H1 (cell line): Measurements from ENCODE around the gene PDE4B. TPM values are rescaled to one million over a fixed set of nuclear protein-coding genes. Genes with fewer than 3 reads are reported as not detected.

Experiments
- CTCF ChIA-PET: fragments of 300-600 bp; sonication (Branson Sonifier 250); formaldehyde crosslinking; loops from one replicate; lab custom pipeline; 2021; ENCODE audit not compliant: partially characterized antibody; lab: Charles Lee
- POLR2A ChIA-PET: fragments of 300-600 bp; sonication (Branson Sonifier 250); formaldehyde crosslinking; loops from one replicate; lab custom pipeline; 2021; ENCODE audit warnings: inconsistent platforms; ENCODE audit not compliant: partially characterized antibody; lab: Charles Lee
- DNase-seq, 2 experiments: peaks; one replicate each; pipeline versions ENCODE4 v3.0.0 to v3.0.0-alpha.2; 2010 to 2022; ENCODE audit warnings: low spot score in 2 of 2, low read depth in 1 of 2, mixed read lengths in 1 of 2
- FAIRE-seq: peaks from 2 replicates; lab custom pipeline; 2011; peaks lifted over from hg19 to GRCh38; lab: Jason Lieb, UNC
- H2AFZ ChIP-seq: 2 replicates; pipeline ENCODE4 v1.8.1; 2012; ENCODE audit warnings: low read length, inconsistent platforms
- H2AK5ac ChIP-seq: 2 replicates; pipeline ENCODE4 v1.6.1; 2013; ENCODE audit warnings: low read depth, low read length
- H2BK120ac ChIP-seq: replicated peaks from 2 replicates; pipeline ENCODE3; 2013; ENCODE audit warnings: low read depth, low read length, inconsistent platforms
- H2BK12ac ChIP-seq: 2 replicates; pipeline ENCODE4 v1.6.1; 2013; ENCODE audit warnings: low read depth, low read length
- H2BK15ac ChIP-seq: 2 replicates; pipeline ENCODE4 v1.6.1; 2013; ENCODE audit warnings: low read length
- H2BK20ac ChIP-seq: 2 replicates; pipeline ENCODE4 v1.6.1; 2013; ENCODE audit warnings: low read length
- H2BK5ac ChIP-seq: 2 replicates; pipeline ENCODE4 v1.6.1; 2013; ENCODE audit warnings: low read depth, low read length
- H3K14ac ChIP-seq: 2 replicates; pipeline ENCODE4 v1.6.1; 2013; ENCODE audit warnings: inconsistent platforms; ENCODE audit not compliant: insufficient read length
- H3K18ac ChIP-seq: 2 replicates; pipeline ENCODE4 v1.6.1; 2013; ENCODE audit warnings: low read length; ENCODE audit errors: extremely low read depth
- H3K23ac ChIP-seq: 2 replicates; pipeline ENCODE4 v1.6.1; 2013; ENCODE audit warnings: inconsistent platforms; ENCODE audit not compliant: insufficient read length
- H3K23me2 ChIP-seq: 2 replicates; pipeline ENCODE4 v1.6.1; 2013; ENCODE audit warnings: low read depth, low read length
- H3K27ac ChIP-seq: 2 replicates; pipeline ENCODE4 v1.6.1; 2011; ENCODE audit warnings: low read depth, low read length, inconsistent platforms
- H3K27me3 ChIP-seq, 4 experiments: replicated peaks in 1 of 4; 1 replicate in 1 of 4; 2 replicates in 3 of 4; pipeline versions ENCODE4 v1.6.1 to v1.8.1; 2011 to 2013; ENCODE audit warnings: low read length in 3 of 4, mild to moderate bottlenecking in 3 of 4, inconsistent platforms in 2 of 4, mixed read lengths in 2 of 4, moderate library complexity in 1 of 4; ENCODE audit not compliant: control insufficient read depth in 3 of 4, insufficient read depth in 3 of 4; ENCODE audit errors: extremely low read depth in 1 of 4
- H3K36me3 ChIP-seq, 4 experiments: 2 replicates each; pipeline versions ENCODE4 v1.6.1 to v1.8.1; 2011 to 2013; ENCODE audit warnings: mild to moderate bottlenecking in 4 of 4, low read length in 3 of 4, moderate library complexity in 2 of 4, control low read depth in 1 of 4, inconsistent platforms in 1 of 4; ENCODE audit not compliant: insufficient read depth in 4 of 4, control insufficient read depth in 2 of 4
- H3K4ac ChIP-seq: replicated peaks from 2 replicates; pipeline ENCODE3; 2013; ENCODE audit warnings: low read length, low read depth, mixed read lengths, inconsistent platforms; ENCODE audit not compliant: insufficient read length
- H3K4me1 ChIP-seq, 4 experiments: replicated peaks in 1 of 4; 1 replicate in 1 of 4; 2 replicates in 3 of 4; pipeline versions ENCODE4 v1.6.1 to v1.8.1; 2011 to 2013; ENCODE audit warnings: low read length in 3 of 4, inconsistent platforms in 2 of 4, mixed read lengths in 1 of 4; ENCODE audit not compliant: insufficient read depth in 4 of 4, control insufficient read depth in 3 of 4
- H3K4me2 ChIP-seq, 2 experiments: 2 replicates each; pipeline versions ENCODE4 v1.6.1 to v1.8.1; 2011 to 2013; ENCODE audit warnings: low read depth in 2 of 2, low read length in 2 of 2, control low read depth in 1 of 2, inconsistent platforms in 1 of 2, mild to moderate bottlenecking in 1 of 2; ENCODE audit not compliant: insufficient read depth in 1 of 2
- H3K4me3 ChIP-seq, 4 experiments: fragments of 200-600, 300-600 bp in 1 of 4; sonication (generic), shearing (Covaris generic), sonication (Bioruptor Twin) in 1 of 4; 2 replicates each; pipeline versions ENCODE4 v1.5.1 to v1.8.1; 2011 to 2016; ENCODE audit warnings: low read length in 4 of 4, low read depth in 3 of 4, control low read depth in 2 of 4, inconsistent platforms in 2 of 4, mild to moderate bottlenecking in 2 of 4, mixed read lengths in 1 of 4, moderate library complexity in 1 of 4; ENCODE audit not compliant: insufficient read depth in 2 of 4; ENCODE audit errors: extremely low read depth in 1 of 4
- H3K56ac ChIP-seq: replicated peaks from 2 replicates; pipeline ENCODE3; 2013; ENCODE audit warnings: low read depth, mild to moderate bottlenecking, mixed read lengths, low read length, inconsistent platforms; ENCODE audit not compliant: insufficient read length
- H3K79me1 ChIP-seq: 2 replicates; pipeline ENCODE4 v1.6.1; 2013; ENCODE audit warnings: low read depth, low read length, control low read depth
- H3K79me2 ChIP-seq, 2 experiments: 2 replicates each; pipeline versions ENCODE4 v1.6.1 to v1.8.1; 2012 to 2013; ENCODE audit warnings: low read length in 2 of 2, mild to moderate bottlenecking in 2 of 2, inconsistent platforms in 1 of 2; ENCODE audit not compliant: insufficient read depth in 2 of 2, control insufficient read depth in 1 of 2
- H3K9ac ChIP-seq, 4 experiments: replicated peaks in 1 of 4; 1 replicate in 1 of 4; 2 replicates in 3 of 4; pipeline versions ENCODE4 v1.6.1 to v1.8.1; 2011 to 2013; ENCODE audit warnings: low read depth in 3 of 4, low read length in 3 of 4, control low read depth in 2 of 4, mild to moderate bottlenecking in 2 of 4, moderate library complexity in 2 of 4, inconsistent platforms in 1 of 4; ENCODE audit errors: extremely low read depth in 1 of 4
- H3K9me3 ChIP-seq, 2 experiments: 2 replicates each; pipeline versions ENCODE4 v1.6.1 to v1.8.1; 2012 to 2013; ENCODE audit warnings: mild to moderate bottlenecking in 2 of 2, moderate library complexity in 2 of 2, control low read depth in 1 of 2, inconsistent platforms in 1 of 2, low read depth in 1 of 2, low read length in 1 of 2, mixed read lengths in 1 of 2; ENCODE audit not compliant: insufficient read depth in 2 of 2
- H4K20me1 ChIP-seq, 2 experiments: replicated peaks in 1 of 2; 2 replicates each; pipeline versions ENCODE3 to v1.8.1; 2011 to 2013; ENCODE audit warnings: inconsistent platforms in 2 of 2, low read length in 2 of 2, mild to moderate bottlenecking in 1 of 2; ENCODE audit not compliant: insufficient read depth in 2 of 2, control insufficient read depth in 1 of 2
- H4K5ac ChIP-seq: 2 replicates; pipeline ENCODE4 v1.6.1; 2013; ENCODE audit warnings: low read length, low read depth, mixed read lengths, inconsistent platforms; ENCODE audit not compliant: insufficient read length
- H4K8ac ChIP-seq: 2 replicates; pipeline ENCODE4 v1.8.0; 2013; ENCODE audit warnings: mild to moderate bottlenecking, moderate library complexity, low read length, inconsistent platforms; ENCODE audit not compliant: insufficient read depth; ENCODE audit errors: extremely low read depth
- H4K91ac ChIP-seq: replicated peaks from 2 replicates; pipeline ENCODE3; 2013; ENCODE audit warnings: low read length, mixed read lengths, inconsistent platforms; ENCODE audit not compliant: insufficient read length
- BCL11A ChIP-seq, 2 experiments: IDR thresholded peaks; one replicate each; pipeline ENCODE4 v1.6.1; 2011; ENCODE audit warnings: low read depth in 2 of 2, low read length in 2 of 2, mild to moderate bottlenecking in 2 of 2
- CBX5 ChIP-seq: fragments of 300-800, 300-1000 bp; sonication (generic); IDR thresholded peaks from 2 replicates; pipeline ENCODE4 v1.7.1; 2016; ENCODE audit warnings: antibody characterized with exemption, low read length, low read depth
- CREB1 ChIP-seq: IDR thresholded peaks from 2 replicates; pipeline ENCODE4 v1.6.1; 2012; ENCODE audit warnings: inconsistent platforms
- CTBP2 ChIP-seq: IDR thresholded peaks from 2 replicates; pipeline ENCODE4 v1.7.0; 2011; ENCODE audit warnings: borderline replicate concordance, mild to moderate bottlenecking, moderate library complexity, mixed read lengths, low read length; ENCODE audit not compliant: insufficient read depth, insufficient read length
- HDAC2 ChIP-seq, 2 experiments: fragments of 300-600 bp in 1 of 2; sonication (generic) in 1 of 2; IDR thresholded peaks; 2 replicates each; pipeline ENCODE4 v1.6.1; 2011 to 2012; ENCODE audit warnings: low read depth in 2 of 2, low read length in 2 of 2, mild to moderate bottlenecking in 2 of 2, moderate library complexity in 2 of 2, borderline replicate concordance in 1 of 2, inconsistent platforms in 1 of 2
- HDAC6 ChIP-seq: IDR thresholded peaks from one replicate; pipeline ENCODE4 v1.7.1; 2012; ENCODE audit warnings: low read depth, mild to moderate bottlenecking, inconsistent platforms, low read length, moderate library complexity
- KDM1A ChIP-seq: fragments of 200-600, 300-600 bp; sonication (generic); IDR thresholded peaks from 2 replicates; pipeline ENCODE4 v1.7.1; 2016; ENCODE audit warnings: mild to moderate bottlenecking, low read length, borderline replicate concordance
- KDM4A ChIP-seq: IDR thresholded peaks from one replicate; pipeline ENCODE4 v1.7.1; 2012; ENCODE audit warnings: low read depth, mild to moderate bottlenecking, moderate library complexity, low read length, inconsistent platforms; ENCODE audit not compliant: severe bottlenecking
- NANOG ChIP-seq: IDR thresholded peaks from 2 replicates; pipeline ENCODE4 v1.6.1; 2011; ENCODE audit warnings: low read length, low read depth, mild to moderate bottlenecking, inconsistent platforms; ENCODE audit not compliant: insufficient read depth, poor library complexity, severe bottlenecking
- POLR2A ChIP-seq, 2 experiments: IDR thresholded peaks; 1 replicate in 1 of 2; 2 replicates in 1 of 2; pipeline ENCODE4 v1.6.1; 2011; ENCODE audit warnings: low read depth in 2 of 2, low read length in 2 of 2, mild to moderate bottlenecking in 2 of 2; ENCODE audit errors: control extremely low read depth in 1 of 2
- RBBP5 ChIP-seq: IDR thresholded peaks from 2 replicates; pipeline ENCODE4 v1.7.1; 2012; ENCODE audit warnings: low read depth, mild to moderate bottlenecking, inconsistent platforms, low read length, moderate library complexity, borderline replicate concordance
- SP1 ChIP-seq: IDR thresholded peaks from 2 replicates; pipeline ENCODE4 v1.6.1; 2011; ENCODE audit warnings: low read depth, low read length
- TAF1 ChIP-seq: IDR thresholded peaks from 2 replicates; pipeline ENCODE4 v1.6.1; 2011; ENCODE audit warnings: mild to moderate bottlenecking, low read depth, low read length
- YY1 ChIP-seq: IDR thresholded peaks from 2 replicates; pipeline ENCODE4 v1.6.1; 2011; ENCODE audit warnings: low read depth, mild to moderate bottlenecking, low read length
- ZNF274 ChIP-seq: IDR thresholded peaks from 2 replicates; pipeline ENCODE4 v1.7.0; 2012; ENCODE audit warnings: low read length, borderline replicate concordance; ENCODE audit errors: extremely low read depth
- WGBS, 2 experiments: shearing (Covaris generic) in 1 of 2; methylation state at CpG; one replicate each; pipeline versions ENCODE4 v1.1.6 to v1.1.7; 2013 to 2015; ENCODE audit warnings: low lambda C conversion rate in 2 of 2, mixed read lengths in 2 of 2, inconsistent platforms in 1 of 2, low coverage in 1 of 2, missing lambda C conversion rate in 1 of 2; ENCODE audit not compliant: insufficient replicate concordance in 2 of 2, insufficient coverage in 1 of 2, insufficient read length in 1 of 2; ENCODE audit errors: extremely low coverage in 1 of 2, missing lambda C conversion rate in 1 of 2; 5-methylcytosine and 5-hydroxymethylcytosine counted together
- polyA plus RNA-seq, 7 experiments: library from polyadenylated mRNA; depleted of rRNA in 3 of 7; stranded (reverse) in 5 of 7; unstranded in 2 of 7; fragments of >200 nt in 5 of 7; fragments of 200-250 nt in 2 of 7; gene quantifications; 1 replicate in 5 of 7; 2 replicates in 1 of 7; 4 replicates in 1 of 7; pipeline versions ENCODE4 v1.2.1 to v1.2.3, GENCODE V29; 2011 to 2013; ENCODE audit warnings: missing spikeins in 2 of 7, mixed read lengths in 2 of 7
- total RNA-seq: library from RNA; stranded (reverse); fragmentation: NEBNext Ultra II Directional; extraction: Animal tissue kit (Norgen Biotek cat#: 25700); gene quantifications from 2 replicates; pipeline ENCODE4 v1.2.1, GENCODE V29; 2021

Gene PDE4B
- total and polyA plus RNA-seq, 2 of the 8 experiments (the other 6 are each of a cell fraction or from before 2014, with no cell fraction given): 5.0 to 15.1 TPM

- Histone ChIP-seq H4K8ac (no peak overlapping the region), H4K5ac (no peak overlapping the region), H2BK20ac (no peak overlapping the region), H3K4me3 (no peak overlapping the region), H3K23ac (no peak overlapping the region), H3K36me3 (no peaks in the 10 kb centered on the region), H3K27ac (no peak overlapping the region), H3K56ac (no peak overlapping the region), H4K20me1 (no peaks in the 10 kb centered on the region), H3K4ac (no peak overlapping the region), H3K14ac (no peak overlapping the region), H3K9me3 (no peaks in the 10 kb centered on the region), H3K79me2 (no peaks in the 10 kb centered on the region), H2AK5ac (no peak overlapping the region), H2BK15ac (no peak overlapping the region), H2BK12ac (no peak overlapping the region), H2AFZ (no peak overlapping the region), H3K23me2 (no peaks in the 10 kb centered on the region), H4K91ac (no peak overlapping the region), H3K9ac (no peak overlapping the region), H2BK5ac (no peak overlapping the region), H3K79me1 (no peaks in the 10 kb centered on the region), H3K27me3 (no peaks in the 10 kb centered on the region), H3K4me1 (no peaks in the 10 kb centered on the region), H3K4me2 (no peak overlapping the region), H2BK120ac (no peak overlapping the region), H3K18ac (no peak overlapping the region)
- DNase-seq (no peak), FAIRE-seq (no peak)
- ChIA-PET POLR2A (no interaction called here), CTCF (interaction anchor here (1.4 kb wide), 1 partner anchor 259 kb away, joined by 3 read pairs; no protein-coding TSS in a partner anchor)
- WGBS, 2 experiments: 89 to 100% methylated on average over 1 to 5 of the region's 5 CpGs
- TF ChIP-seq HDAC2 (IDR thresholded peaks at IDR 0.05; ENCODE audit: borderline replicate concordance in 1 of 2, low read depth in 2 of 2, low read length in 2 of 2) (no peak), TAF1 (no peak), KDM1A (no peak), HDAC6 (no peak), CREB1 (no peak), YY1 (no peak), NANOG (no peak), KDM4A (no peak), POLR2A (IDR thresholded peaks at IDR 0.05; ENCODE audit: control extremely low read depth in 1 of 2, low read depth in 2 of 2, low read length in 2 of 2) (no peak), CBX5 (no peak), BCL11A (IDR thresholded peaks at IDR 0.05; ENCODE audit: low read depth in 2 of 2, low read length in 2 of 2) (no peak), RBBP5 (no peak), SP1 (no peak), CTBP2 (no peak), ZNF274 (no peak)
These were observed 190.8 kb downstream of the PDE4B start for GRCh38 chr1:65983500-65983899.
